CD8-positive, alpha-beta memory T cell (primary cell): ENCODE results near the gene PACS1. TPM values are rescaled to one million over a fixed set of nuclear protein-coding genes. Genes with fewer than 3 reads are reported as not detected.

ENCODE experiments used
- CTCF ChIA-PET: fragments of 350-600 bp; sonication (Branson Sonifier 250); formaldehyde crosslinking; loops from one replicate; lab custom pipeline; 2021; ENCODE audit warnings: antibody characterized with exemption; lab: Charles Lee
- POLR2A ChIA-PET: fragments of 350-600 bp; sonication (Branson Sonifier 250); formaldehyde crosslinking; loops from one replicate; lab custom pipeline; 2021; ENCODE audit warnings: antibody characterized with exemption; lab: Charles Lee
- DNase-seq, 5 donors: peaks; one replicate each; pipeline versions ENCODE4 v3.0.0 to v3.0.0-alpha.2; 2020 to 2022; ENCODE audit warnings: mixed read lengths in 1 of 5
- H3K27ac ChIP-seq: one replicate; pipeline ENCODE4 v1.7.0; 2013; ENCODE audit warnings: low read depth, mild to moderate bottlenecking, low read length, moderate library complexity
- H3K27me3 ChIP-seq: 2 replicates; pipeline ENCODE4 v1.7.0; 2013; ENCODE audit warnings: low read length, mild to moderate bottlenecking; ENCODE audit not compliant: insufficient read depth, poor library complexity, severe bottlenecking
- H3K36me3 ChIP-seq: 2 replicates; pipeline ENCODE4 v1.7.0; 2013; ENCODE audit warnings: mild to moderate bottlenecking, low read length, moderate library complexity; ENCODE audit not compliant: insufficient read depth
- H3K4me1 ChIP-seq: 2 replicates; pipeline ENCODE4 v1.7.0; 2013; ENCODE audit warnings: mild to moderate bottlenecking, low read length, moderate library complexity; ENCODE audit not compliant: insufficient read depth
- H3K4me3 ChIP-seq: 2 replicates; pipeline ENCODE4 v1.7.0; 2013; ENCODE audit warnings: mild to moderate bottlenecking, low read length
- H3K9me3 ChIP-seq: 2 replicates; pipeline ENCODE4 v1.7.0; 2013; ENCODE audit warnings: mild to moderate bottlenecking, low read length
- H3K27ac Mint-ChIP-seq, 8 donors: one replicate each; pipeline ENCODE4 v1.8.0; 2020 to 2021; ENCODE audit warnings: mixed read lengths in 8 of 8, mild to moderate bottlenecking in 6 of 8, inconsistent platforms in 3 of 8, moderate library complexity in 3 of 8
- H3K27me3 Mint-ChIP-seq, 2 donors: one replicate each; pipeline ENCODE4 v1.8.0; 2020 to 2021; ENCODE audit warnings: mixed read lengths in 2 of 2, mild to moderate bottlenecking in 1 of 2, moderate library complexity in 1 of 2
- H3K36me3 Mint-ChIP-seq, 3 donors: one replicate each; pipeline ENCODE4 v1.8.0; 2020 to 2021; ENCODE audit warnings: mixed read lengths in 3 of 3, inconsistent platforms in 1 of 3, mild to moderate bottlenecking in 1 of 3
- H3K4me1 Mint-ChIP-seq, 3 donors: one replicate each; pipeline ENCODE4 v1.8.0; 2020 to 2021; ENCODE audit warnings: mixed read lengths in 3 of 3, inconsistent platforms in 1 of 3, mild to moderate bottlenecking in 1 of 3
- H3K4me3 Mint-ChIP-seq, 7 donors: one replicate each; pipeline ENCODE4 v1.8.0; 2020 to 2021; ENCODE audit warnings: mixed read lengths in 7 of 7, mild to moderate bottlenecking in 6 of 7, moderate library complexity in 4 of 7, inconsistent platforms in 2 of 7
- H3K9me3 Mint-ChIP-seq, 5 donors: one replicate each; pipeline ENCODE4 v1.8.0; 2020 to 2022; ENCODE audit warnings: mixed read lengths in 5 of 5, mild to moderate bottlenecking in 3 of 5, moderate library complexity in 2 of 5, inconsistent platforms in 1 of 5
- polyA plus RNA-seq: library from polyadenylated mRNA; unstranded; fragments of 300-500 nt; fragmentation: Illumina TruSeq; gene quantifications from one replicate; pipeline ENCODE4 v1.2.3, GENCODE V29; 2021
- total RNA-seq, 2 experiments: library from RNA; stranded (reverse); gene quantifications; one replicate each; pipeline ENCODE4 v1.2.3, GENCODE V29; 2021

Gene PACS1
- total and polyA plus RNA-seq, 3 experiments from 2014 or later: 73.3 to 86.1 (median 77.4) TPM

DNA sequence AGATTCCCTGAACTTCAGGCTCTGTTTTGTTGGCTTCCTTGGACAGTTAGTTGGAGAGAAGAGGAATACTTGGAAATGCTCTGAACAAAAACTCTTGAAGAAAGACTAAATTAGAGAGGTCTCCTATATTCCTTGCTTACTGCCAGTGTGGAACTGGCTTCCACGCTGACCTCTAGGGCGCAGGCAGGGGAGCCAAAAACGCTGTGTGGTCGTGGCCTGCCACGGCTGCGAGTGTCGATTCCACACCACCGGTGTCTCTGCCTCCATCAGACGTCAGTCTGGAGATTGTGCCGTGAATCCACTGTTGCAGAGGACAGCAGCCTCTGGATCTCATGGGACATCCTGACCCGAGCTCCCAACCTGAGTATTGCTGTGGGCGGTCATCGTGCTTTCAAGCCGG, 160.9 kb downstream of the PACS1 start:
- Histone ChIP-seq H3K27ac (no peak overlapping the region), H3K36me3 (peaks cover 55% of the 10 kb centered on the region), H3K4me3 (no peak overlapping the region), H3K4me1 (no peaks in the 10 kb centered on the region), H3K27me3 (no peaks in the 10 kb centered on the region), H3K9me3 (no peaks in the 10 kb centered on the region)
- DNase-seq: no peak
- H3K4me3 Mint-ChIP-seq: no peak overlapping the region
- no peak overlapping the region for H3K27ac Mint-ChIP-seq
- H3K36me3 Mint-ChIP-seq: peaks cover 5 to 88% (median 27%) of the 10 kb centered on the region in 3 donors
- ChIA-PET CTCF (no interaction called here), POLR2A (no interaction called here)
- H3K9me3 Mint-ChIP-seq: no peaks in the 10 kb centered on the region
- no peaks in the 10 kb centered on the region for H3K4me1 Mint-ChIP-seq
- no peaks in the 10 kb centered on the region for H3K27me3 Mint-ChIP-seq

DNA sequence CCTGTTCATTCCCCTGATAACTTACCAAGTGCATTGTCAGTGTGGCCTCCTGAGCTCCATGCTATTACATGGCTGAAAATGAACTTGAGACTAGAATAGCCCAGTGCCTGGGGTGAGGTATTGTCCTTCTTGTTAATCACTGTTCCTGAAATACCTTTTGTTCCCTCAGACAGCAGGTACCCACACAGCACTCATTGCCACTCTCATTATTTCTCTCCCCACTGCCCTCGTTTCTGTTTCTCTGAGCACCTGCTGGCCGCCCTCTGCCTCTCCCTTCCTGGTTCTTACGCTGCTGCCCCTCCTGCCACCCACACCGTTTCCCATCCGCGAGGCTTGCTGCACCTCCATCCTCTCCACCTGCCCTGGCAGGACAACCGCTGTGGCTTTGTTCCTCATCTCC, 161.5 kb downstream of the PACS1 start:
- H3K4me1 Mint-ChIP-seq: no peaks in the 10 kb centered on the region
- Histone ChIP-seq H3K36me3 (peaks cover 60% of the 10 kb centered on the region), H3K9me3 (no peaks in the 10 kb centered on the region), H3K4me3 (no peak overlapping the region), H3K27ac (no peak overlapping the region), H3K4me1 (no peaks in the 10 kb centered on the region), H3K27me3 (no peaks in the 10 kb centered on the region)
- ChIA-PET CTCF (no interaction called here), POLR2A (no interaction called here)
- H3K27me3 Mint-ChIP-seq: no peaks in the 10 kb centered on the region
- H3K36me3 Mint-ChIP-seq: peaks cover 5 to 89% (median 27%) of the 10 kb centered on the region in 3 donors
- no peak overlapping the region for H3K4me3 Mint-ChIP-seq
- peak overlapping the region in 4 of 8 donors; percentile 32 to 93 (median 72) for H3K27ac Mint-ChIP-seq
- DNase-seq: no peak
- H3K9me3 Mint-ChIP-seq: no peaks in the 10 kb centered on the region

DNA sequence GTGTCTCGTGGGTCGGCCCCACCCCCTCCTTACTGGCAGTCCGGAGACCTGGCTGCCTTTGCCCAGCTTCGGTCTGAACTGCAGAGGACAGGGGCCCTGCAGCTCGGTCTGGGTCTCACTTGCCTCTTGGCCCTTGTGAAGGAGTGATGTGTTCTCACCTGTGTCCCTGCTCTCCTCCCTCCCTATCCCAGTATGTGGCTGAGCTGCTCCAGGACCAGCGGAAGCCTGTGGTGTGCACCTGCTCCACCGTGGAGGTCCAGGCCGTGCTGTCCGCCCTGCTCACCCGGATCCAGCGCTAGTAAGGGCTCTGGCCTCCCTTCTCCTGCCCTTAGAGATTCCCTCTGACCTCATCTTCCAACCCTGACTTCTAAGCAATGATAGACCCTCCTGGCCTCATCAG, 162.7 kb downstream of the PACS1 start:
- Histone ChIP-seq H3K4me1 (no peaks in the 10 kb centered on the region), H3K27ac (no peak overlapping the region), H3K36me3 (peaks cover 58% of the 10 kb centered on the region), H3K27me3 (no peaks in the 10 kb centered on the region), H3K4me3 (no peak overlapping the region), H3K9me3 (no peaks in the 10 kb centered on the region)
- no peak for DNase-seq
- H3K27me3 Mint-ChIP-seq: no peaks in the 10 kb centered on the region
- H3K9me3 Mint-ChIP-seq: no peaks in the 10 kb centered on the region
- ChIA-PET CTCF (interaction anchor here (0.5 kb wide), 1 partner anchor 10 kb away, joined by 3 read pairs; no protein-coding TSS in a partner anchor), POLR2A (no interaction called here)
- H3K27ac Mint-ChIP-seq: peak overlapping the region in 2 of 8 donors; percentile 17 to 66
- peaks cover 5 to 87% (median 30%) of the 10 kb centered on the region in 3 donors for H3K36me3 Mint-ChIP-seq
- no peak overlapping the region for H3K4me3 Mint-ChIP-seq
- H3K4me1 Mint-ChIP-seq: no peaks in the 10 kb centered on the region

DNA sequence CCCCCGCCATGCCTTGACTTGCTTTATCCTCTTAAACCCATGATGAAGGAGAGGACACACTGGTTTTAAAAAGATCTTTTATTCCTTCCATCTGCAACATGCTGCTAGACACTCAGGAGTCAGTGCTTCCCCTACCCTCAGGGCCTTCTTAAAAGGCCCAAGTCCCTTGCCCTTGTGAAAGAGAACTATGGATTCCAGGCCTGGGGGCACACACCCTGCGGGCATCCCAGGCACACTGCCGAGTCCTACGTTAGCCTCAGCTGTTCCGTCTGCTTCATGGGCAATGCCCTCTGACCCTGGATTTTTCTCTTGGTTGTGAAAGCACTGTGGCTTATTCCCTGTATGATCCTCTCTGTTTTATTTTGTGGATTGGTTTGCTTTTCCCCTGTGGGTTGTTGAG, 163.2 kb downstream of the PACS1 start:
- CTCF ChIA-PET: interaction anchor here (1.5 kb wide), 1 partner anchor 11 kb away, joined by 5 read pairs; no protein-coding TSS in a partner anchor
- Mint-ChIP-seq H3K9me3 (no peaks in the 10 kb centered on the region), H3K27ac (peak overlapping the region in 2 of 8 donors; percentile 52 to 66), H3K36me3 (peaks cover 5 to 87% (median 29%) of the 10 kb centered on the region in 3 donors), H3K27me3 (no peaks in the 10 kb centered on the region), H3K4me1 (no peaks in the 10 kb centered on the region), H3K4me3 (no peak overlapping the region)
- no peak overlapping the region for H3K27ac ChIP-seq
- POLR2A ChIA-PET: no interaction called here
- peaks cover 57% of the 10 kb centered on the region for H3K36me3 ChIP-seq
- no peak overlapping the region for H3K4me3 ChIP-seq
- H3K27me3 ChIP-seq: no peaks in the 10 kb centered on the region
- no peaks in the 10 kb centered on the region for H3K4me1 ChIP-seq
- no peak for DNase-seq
- no peaks in the 10 kb centered on the region for H3K9me3 ChIP-seq

DNA sequence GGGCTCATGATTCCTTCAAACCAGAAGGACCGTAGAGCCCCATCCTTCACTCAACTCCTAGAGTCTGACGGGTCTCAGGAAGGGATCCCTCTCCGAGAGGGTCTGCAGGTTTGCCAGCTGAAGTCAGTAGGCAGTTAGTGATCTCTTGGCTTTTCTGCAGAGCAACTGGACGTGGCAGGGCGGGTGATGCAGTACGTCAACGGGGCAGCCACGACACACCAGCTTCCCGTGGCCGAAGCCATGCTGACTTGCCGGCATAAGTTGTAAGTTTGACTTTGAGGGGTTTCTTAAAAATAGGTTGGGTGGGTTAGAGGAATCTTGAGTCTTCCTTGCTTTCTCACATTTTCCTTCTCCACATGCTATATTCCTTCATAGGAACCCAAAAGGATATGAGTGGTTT, 165.1 kb downstream of the PACS1 start:
- H3K4me1 Mint-ChIP-seq: no peaks in the 10 kb centered on the region
- Histone ChIP-seq H3K4me1 (no peaks in the 10 kb centered on the region), H3K27me3 (no peaks in the 10 kb centered on the region), H3K36me3 (peaks cover 71% of the 10 kb centered on the region), H3K27ac (no peak overlapping the region), H3K9me3 (no peaks in the 10 kb centered on the region), H3K4me3 (no peak overlapping the region)
- DNase-seq: no peak
- no peaks in the 10 kb centered on the region for H3K9me3 Mint-ChIP-seq
- CTCF ChIA-PET: interaction anchor here (1.4 kb wide), 1 partner anchor 23 kb away, joined by 4 read pairs; no protein-coding TSS in a partner anchor
- H3K36me3 Mint-ChIP-seq: peaks cover 5 to 93% (median 24%) of the 10 kb centered on the region in 3 donors
- no peak overlapping the region for H3K4me3 Mint-ChIP-seq
- peak overlapping the region in 4 of 8 donors; percentile 17 to 74 (median 29) for H3K27ac Mint-ChIP-seq
- POLR2A ChIA-PET: interaction anchor here (1.3 kb wide), 1 partner anchor 54 kb away, joined by 3 read pairs; the partner anchor contains the start of gene YIF1A
- no peaks in the 10 kb centered on the region for H3K27me3 Mint-ChIP-seq

DNA sequence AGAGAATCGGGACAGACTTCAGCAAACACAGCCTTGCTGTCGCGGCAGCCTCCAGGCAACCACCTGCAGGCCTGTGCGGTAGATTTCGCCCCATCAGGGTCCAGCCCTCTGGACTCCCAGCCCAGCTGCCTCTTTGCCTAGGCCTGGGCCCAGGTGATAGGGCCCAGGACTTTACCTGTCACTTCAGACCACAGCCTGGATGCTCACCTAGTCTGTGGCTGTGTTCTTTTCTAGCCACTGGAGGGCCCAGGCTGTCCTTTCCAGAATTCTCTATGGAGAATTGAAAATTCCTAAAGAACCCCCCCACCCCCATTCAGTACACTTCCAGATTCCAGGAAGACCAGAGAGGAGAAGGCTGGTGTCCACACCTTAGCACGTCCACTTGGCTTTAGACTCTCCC, 167.8 kb downstream of the PACS1 start:
- Histone ChIP-seq H3K36me3 (peaks cover 65% of the 10 kb centered on the region), H3K27ac (no peak overlapping the region), H3K27me3 (no peaks in the 10 kb centered on the region), H3K4me1 (no peaks in the 10 kb centered on the region), H3K9me3 (no peaks in the 10 kb centered on the region), H3K4me3 (no peak overlapping the region)
- H3K27ac Mint-ChIP-seq: peak overlapping the region in 3 of 8 donors; percentile 61 to 84 (median 68)
- ChIA-PET CTCF (interaction anchor here (1.8 kb wide), 1 partner anchor 15 kb away, joined by 8 read pairs; no protein-coding TSS in a partner anchor), POLR2A (no interaction called here)
- peaks cover 5 to 92% (median 20%) of the 10 kb centered on the region in 3 donors for H3K36me3 Mint-ChIP-seq
- no peaks in the 10 kb centered on the region for H3K27me3 Mint-ChIP-seq
- no peaks in the 10 kb centered on the region for H3K9me3 Mint-ChIP-seq
- no peak for DNase-seq
- no peaks in the 10 kb centered on the region for H3K4me1 Mint-ChIP-seq
- H3K4me3 Mint-ChIP-seq: no peak overlapping the region

DNA sequence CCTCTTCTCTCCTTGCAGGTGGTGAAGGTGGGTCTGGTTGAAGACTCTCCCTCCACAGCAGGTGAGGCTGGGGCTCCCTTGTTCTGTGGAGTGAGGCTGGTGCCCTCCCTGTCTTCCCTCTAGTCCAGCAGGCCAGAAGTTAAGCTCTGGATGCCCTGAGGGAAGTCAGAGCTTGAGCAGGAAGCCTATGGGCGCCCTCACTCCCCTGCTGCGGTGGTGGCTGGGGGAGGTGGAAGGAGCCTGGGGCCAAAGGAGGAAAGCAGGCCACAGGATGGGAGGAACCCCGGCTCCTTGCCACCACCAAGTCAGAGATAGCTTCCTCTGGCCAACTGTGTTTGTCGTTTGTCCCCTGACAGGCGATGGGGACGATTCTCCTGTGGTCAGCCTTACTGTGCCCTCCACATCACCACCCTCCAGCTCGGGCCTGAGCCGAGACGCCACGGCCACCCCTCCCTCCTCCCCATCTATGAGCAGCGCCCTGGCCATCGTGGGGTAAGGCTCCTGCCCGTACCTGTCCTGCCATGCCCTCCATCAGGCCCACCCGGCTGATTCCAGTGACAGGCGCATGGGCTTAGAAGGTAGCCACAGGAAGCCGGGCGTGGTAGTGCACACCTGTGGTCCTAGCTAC, 168.8 kb downstream of the PACS1 start:
- peaks cover 5 to 89% (median 18%) of the 10 kb centered on the region in 3 donors for H3K36me3 Mint-ChIP-seq

DNA sequence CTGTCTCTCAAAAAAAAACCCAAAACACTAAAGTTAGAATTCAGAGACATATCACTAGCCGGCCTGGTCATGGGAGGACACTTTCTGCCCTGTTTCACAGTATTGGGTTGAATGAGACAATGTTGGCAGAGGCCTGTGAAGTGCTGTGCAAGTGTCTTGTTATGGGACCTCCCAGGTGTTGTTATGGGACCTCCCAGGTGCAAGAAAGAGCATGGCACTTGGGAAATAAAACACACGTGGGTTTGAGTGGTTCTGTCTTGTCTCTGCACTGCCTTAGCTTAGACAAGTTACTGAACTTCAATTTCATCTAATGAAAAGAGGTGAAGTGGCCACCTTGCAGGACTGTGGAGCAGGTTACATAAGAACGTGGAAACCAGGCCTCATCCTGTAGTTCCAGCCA, 169.4 kb downstream of the PACS1 start:
- Histone ChIP-seq H3K9me3 (no peaks in the 10 kb centered on the region), H3K4me3 (no peak overlapping the region), H3K4me1 (no peaks in the 10 kb centered on the region), H3K27me3 (no peaks in the 10 kb centered on the region), H3K36me3 (peaks cover 49% of the 10 kb centered on the region), H3K27ac (no peak overlapping the region)
- Mint-ChIP-seq H3K27ac (peak overlapping the region in 3 of 8 donors; percentile 11 to 78 (median 50)), H3K36me3 (peaks cover 5 to 89% (median 18%) of the 10 kb centered on the region in 3 donors), H3K4me1 (no peaks in the 10 kb centered on the region), H3K4me3 (no peak overlapping the region), H3K9me3 (no peaks in the 10 kb centered on the region), H3K27me3 (no peaks in the 10 kb centered on the region)
- DNase-seq: no peak
- ChIA-PET CTCF (interaction anchor here (1.0 to 1.3 kb wide), 2 partner anchors 11 to 43 kb away, joined by 3 to 4 read pairs; no protein-coding TSS in a partner anchor), POLR2A (interaction anchor here (0.7 kb wide), 1 partner anchor 32 kb away, joined by 3 read pairs; no protein-coding TSS in a partner anchor)

More for the DNA sequence above, 168.8 kb downstream of the PACS1 start:
- Mint-ChIP-seq H3K9me3 (no peaks in the 10 kb centered on the region), H3K27ac (peak overlapping the region in 2 of 8 donors; percentile 17 to 78), H3K27me3 (no peaks in the 10 kb centered on the region), H3K4me3 (no peak overlapping the region), H3K4me1 (no peaks in the 10 kb centered on the region)
- Histone ChIP-seq H3K27me3 (no peaks in the 10 kb centered on the region), H3K9me3 (no peaks in the 10 kb centered on the region), H3K4me1 (no peaks in the 10 kb centered on the region), H3K36me3 (peaks cover 55% of the 10 kb centered on the region), H3K27ac (no peak overlapping the region), H3K4me3 (no peak overlapping the region)
- POLR2A ChIA-PET: interaction anchor here (0.7 kb wide), 1 partner anchor 31 kb away, joined by 3 read pairs; no protein-coding TSS in a partner anchor
- DNase-seq: no peak
- CTCF ChIA-PET: interaction anchor here (0.6 to 1.8 kb wide), 4 partner anchors 12 to 74 kb away, joined by 3 to 8 read pairs (median 4); no protein-coding TSS in a partner anchor
